ENCODE results near the gene LEKR1. TPM values are rescaled to one million over a fixed set of nuclear protein-coding genes. Genes with fewer than 3 reads are reported as not detected.

Gene LEKR1
- total RNA-seq, 4 donors from 2014 or later: 6.3 to 7.5 (median 6.8) TPM

- DNase-seq: no peak
- H3K4me3 ChIP-seq (replicated peaks in 1 of 3): no peak overlapping the region
- no peaks in the 10 kb centered on the region for H3K36me3 ChIP-seq
- H3K4me1 ChIP-seq: no peaks in the 10 kb centered on the region
- no peaks in the 10 kb centered on the region for H3K9me3 ChIP-seq
- intact Hi-C loops (cut with DNase I): no loop called here
- H3K27ac ChIP-seq: no peak overlapping the region
- no peak for TF ChIP-seq CTCF (IDR thresholded peaks at IDR 0.05)
- TF ChIP-seq POLR2A (IDR thresholded peaks at IDR 0.05): no peak
- no peaks in the 10 kb centered on the region for H3K27me3 ChIP-seq
Observed at GRCh38 chr3:157023226-157023625, 197.1 kb downstream of the LEKR1 start.

GRCh38 chr3:157026091-157026490 lies 199.9 kb downstream of the LEKR1 start:
- TF ChIP-seq CTCF (IDR thresholded peaks at IDR 0.05): no peak
- no peak for TF ChIP-seq POLR2A (IDR thresholded peaks at IDR 0.05)
- H3K36me3 ChIP-seq: no peaks in the 10 kb centered on the region
- H3K4me3 ChIP-seq (replicated peaks in 1 of 3): no peak overlapping the region
- no peaks in the 10 kb centered on the region for H3K4me1 ChIP-seq
- H3K27ac ChIP-seq: no peak overlapping the region
- no peaks in the 10 kb centered on the region for H3K27me3 ChIP-seq
- intact Hi-C loops (cut with DNase I): no loop called here
- no peak for DNase-seq
- H3K9me3 ChIP-seq: no peaks in the 10 kb centered on the region
- 40 to 50% methylated on average over 1 of the region's 1 CpG for WGBS, 2 donors

- Histone ChIP-seq H3K4me3 (replicated peaks in 1 of 3) (no peak overlapping the region), H3K27me3 (no peaks in the 10 kb centered on the region), H3K9me3 (no peaks in the 10 kb centered on the region), H3K36me3 (no peaks in the 10 kb centered on the region), H3K4me1 (no peaks in the 10 kb centered on the region), H3K27ac (no peak overlapping the region)
- TF ChIP-seq POLR2A (IDR thresholded peaks at IDR 0.05): no peak
- TF ChIP-seq CTCF (IDR thresholded peaks at IDR 0.05): no peak
- no peak for DNase-seq
- 74 to 76% methylated on average over 7 of the region's 7 CpGs for WGBS, 2 donors
- intact Hi-C loops (cut with DNase I): no loop called here
Observed at GRCh38 chr3:157027861-157028745, 201.9 kb downstream of the LEKR1 start.

- no peak for DNase-seq
- Histone ChIP-seq H3K9me3 (no peaks in the 10 kb centered on the region), H3K27ac (no peak overlapping the region), H3K36me3 (no peaks in the 10 kb centered on the region), H3K4me3 (replicated peaks in 1 of 3) (no peak overlapping the region), H3K27me3 (no peaks in the 10 kb centered on the region), H3K4me1 (no peaks in the 10 kb centered on the region)
- TF ChIP-seq POLR2A (IDR thresholded peaks at IDR 0.05) (no peak), CTCF (IDR thresholded peaks at IDR 0.05) (no peak)
- WGBS, 2 donors: 86 to 89% methylated on average over 3 of the region's 3 CpGs
- intact Hi-C loops (cut with DNase I): no loop called here
Observed at GRCh38 chr3:157029365-157029790, 203.2 kb downstream of the LEKR1 start.

- Histone ChIP-seq H3K4me1 (no peaks in the 10 kb centered on the region), H3K36me3 (no peaks in the 10 kb centered on the region), H3K27ac (no peak overlapping the region), H3K9me3 (no peaks in the 10 kb centered on the region), H3K27me3 (no peaks in the 10 kb centered on the region), H3K4me3 (replicated peaks in 1 of 3) (no peak overlapping the region)
- 60 to 67% methylated on average over 4 of the region's 4 CpGs for WGBS, 2 donors
- intact Hi-C loops (cut with DNase I): no loop called here
- TF ChIP-seq CTCF (IDR thresholded peaks at IDR 0.05): no peak
- no peak for TF ChIP-seq POLR2A (IDR thresholded peaks at IDR 0.05)
- DNase-seq: no peak
Observed at GRCh38 chr3:157030712-157031111, 204.6 kb downstream of the LEKR1 start.
